GM19463 (cell line): ENCODE measurements around the gene PRR5.
"Not testable (repeated sequence)": the region's sequence is repeated elsewhere in the genome, so short reads cannot be mapped to it uniquely, and the experiment has no call there.

Source experiments
- ATAC-seq: cut with Tn5 transposase; IDR thresholded peaks from one replicate; pipeline ENCODE4 v1.9.1; 2021; ENCODE audit warnings: mild to moderate bottlenecking, moderate library complexity; ENCODE audit not compliant: unreplicated experiment

The PRR5 gene

GRCh38 chr22:44673406-44673805 lies 28.6 kb upstream of the PRR5 start:
- no peak for ATAC-seq

GRCh38 chr22:44676066-44676440 lies 26.0 kb upstream of the PRR5 start:
- ATAC-seq = not testable (repeated sequence)

GRCh38 chr22:44676441-44677352 lies 25.3 kb upstream of the PRR5 start:
- ATAC-seq = no peak

- ATAC-seq = no peak
Observed at GRCh38 chr22:44677353-44677840, 24.6 kb upstream of the PRR5 start.

GRCh38 chr22:44677871-44678555 lies 24.0 kb upstream of the PRR5 start:
- ATAC-seq = no peak

- no peak for ATAC-seq
Observed at GRCh38 chr22:44678556-44679305, 23.3 kb upstream of the PRR5 start.

- not testable (repeated sequence) for ATAC-seq
Observed at GRCh38 chr22:44679306-44679647, 22.7 kb upstream of the PRR5 start.

GRCh38 chr22:44680058-44680457 lies 21.9 kb upstream of the PRR5 start:
- ATAC-seq = no peak

- no peak for ATAC-seq
Observed at GRCh38 chr22:44680481-44680894, 21.5 kb upstream of the PRR5 start.

GRCh38 chr22:44682556-44683168 lies 19.3 kb upstream of the PRR5 start:
- no peak for ATAC-seq

GRCh38 chr22:44683237-44683636 lies 18.8 kb upstream of the PRR5 start:
- peak; percentile 42 for ATAC-seq

GRCh38 chr22:44683881-44684280 lies 18.1 kb upstream of the PRR5 start:
- no peak for ATAC-seq

- peak; percentile 42 for ATAC-seq
Observed at GRCh38 chr22:44684506-44685383, 17.3 kb upstream of the PRR5 start.

- no peak for ATAC-seq
Observed at GRCh38 chr22:44685384-44686056, 16.5 kb upstream of the PRR5 start.

GRCh38 chr22:44686873-44687600 lies 15.0 kb upstream of the PRR5 start:
- no peak for ATAC-seq

- ATAC-seq = no peak
Observed at GRCh38 chr22:44689173-44689572, 12.8 kb upstream of the PRR5 start.

GRCh38 chr22:44689915-44690524 lies 12.0 kb upstream of the PRR5 start:
- ATAC-seq = no peak
